Transverse colon (tissue), 4 donors: Measurements from ENCODE around the gene CLEC2A. TPM values are rescaled to one million over a fixed set of nuclear protein-coding genes. Genes with fewer than 3 reads are reported as not detected.

Experiments used
- DNase-seq: peaks from one replicate; pipeline ENCODE4 v3.0.0-alpha.2; 2019
- H3K27ac ChIP-seq, 4 donors: fragments of 200-600 bp; sonication (generic); 2 replicates each; pipeline ENCODE4 v1.5.1; 2016 to 2018; ENCODE audit warnings: inconsistent platforms in 4 of 4
- H3K27me3 ChIP-seq: fragments of 200-600 bp; sonication (generic); 2 replicates; pipeline ENCODE4 v1.5.1; 2017; ENCODE audit warnings: inconsistent platforms
- H3K36me3 ChIP-seq, 4 donors: fragments of 200-600 bp; sonication (generic); 2 replicates each; pipeline ENCODE4 v1.5.1; 2017 to 2019; ENCODE audit warnings: inconsistent platforms in 4 of 4
- H3K4me1 ChIP-seq, 4 donors: fragments of 200-600 bp; sonication (generic); 2 replicates each; pipeline ENCODE4 v1.5.1; 2017 to 2020; ENCODE audit warnings: inconsistent platforms in 4 of 4
- H3K4me3 ChIP-seq, 4 donors: fragments of 200-600 bp; sonication (generic); 1 replicate in 1 of 4; 2 replicates in 3 of 4; pipeline versions ENCODE4 v1.5.1 to v1.6.1; 2017 to 2019; ENCODE audit warnings: inconsistent platforms in 4 of 4
- H3K9me3 ChIP-seq, 2 donors: fragments of 200-600 bp; sonication (generic); 2 replicates each; pipeline ENCODE4 v1.5.1; 2017 to 2019; ENCODE audit warnings: inconsistent platforms in 2 of 2
- CTCF ChIP-seq, 5 experiments: fragments of 200-600 bp in 3 of 5; fragments of 450-650 bp in 2 of 5; sonication (generic) in 3 of 5; IDR thresholded peaks; 1 replicate in 2 of 5; 2 replicates in 3 of 5; pipeline ENCODE4 v1.5.1; 2016 to 2017; ENCODE audit warnings: antibody characterized with exemption in 5 of 5, inconsistent platforms in 3 of 5, mild to moderate bottlenecking in 2 of 5, moderate library complexity in 1 of 5
- EP300 ChIP-seq: sonication (generic); formaldehyde crosslinking; IDR thresholded peaks from one replicate; pipeline ENCODE4 v1.6.1; 2017; ENCODE audit warnings: antibody characterized with exemption, low read depth
- POLR2A ChIP-seq: fragments of 450-650 bp; IDR thresholded peaks from one replicate; pipeline ENCODE4 v1.6.1; 2016; ENCODE audit warnings: antibody characterized with exemption, mild to moderate bottlenecking, moderate library complexity
- POLR2AphosphoS5 ChIP-seq, 3 donors: sonication (generic); formaldehyde crosslinking; IDR thresholded peaks; one replicate each; pipeline ENCODE4 v1.6.1; 2016; ENCODE audit warnings: antibody characterized with exemption in 3 of 3
- WGBS, 2 donors: methylation state at CpG; one replicate each; pipeline ENCODE4 v1.1.5; 2018; ENCODE audit warnings: low coverage in 1 of 2; 5-methylcytosine and 5-hydroxymethylcytosine counted together
- in situ Hi-C, 4 donors: fragments of 200-750 bp; cut with MboI; loops; one replicate each; pipeline versions ENCODE4 v1.15.0 to v1.15.1; 2017; ENCODE audit warnings: low sequenced_read_pairs in 3 of 4, low pct_ligation_motif_present in 1 of 4, low pct_unique_long_range_greater_than_20kb in 1 of 4
- intact Hi-C: fragments of 100-400 bp; cut with DNase I; formaldehyde crosslinking; loops from one replicate; pipeline ENCODE4 v1.15.1; 2023; ENCODE audit warnings: low total_unique reads
- total RNA-seq, 4 donors: library from RNA; depleted of rRNA; stranded (reverse); fragments of >200 nt; gene quantifications; one replicate each; pipeline ENCODE4 v1.1.0, GENCODE V29; 2016

The CLEC2A gene
- total RNA-seq, 4 donors from 2014 or later, result not detected

DNA sequence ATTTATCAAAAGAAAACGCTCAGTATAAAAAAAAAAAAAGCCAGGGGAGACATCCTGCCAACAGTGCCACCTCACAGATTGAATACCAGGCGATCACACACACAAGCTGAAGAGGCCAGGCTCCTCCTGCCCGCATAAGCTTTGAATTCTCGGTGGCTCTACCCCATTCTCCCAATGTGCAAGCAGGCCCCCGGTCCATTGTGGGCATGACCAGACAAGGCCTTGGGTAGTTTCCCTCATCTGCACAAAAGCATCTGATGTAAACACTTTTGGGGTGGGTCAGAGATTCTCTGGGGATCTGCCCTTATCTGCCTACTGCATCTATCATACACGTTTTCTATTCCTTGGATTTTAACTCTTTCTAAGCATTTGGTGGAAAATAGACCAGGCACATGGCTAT is 34.6 kb downstream of the CLEC2A start:
- intact Hi-C loops, result no loop called here
- no peaks in the 10 kb centered on the region for H3K27me3 ChIP-seq
- H3K4me3 ChIP-seq, result no peak overlapping the region
- DNase-seq, result no peak
- TF ChIP-seq POLR2A (no peak), POLR2AphosphoS5 (IDR thresholded peaks at IDR 0.05) (no peak), EP300 (no peak), CTCF (IDR thresholded peaks at IDR 0.05) (no peak)
- no peak overlapping the region for H3K27ac ChIP-seq
- in situ Hi-C loops, result no loop called here
- H3K36me3 ChIP-seq, result no peaks in the 10 kb centered on the region
- WGBS, 2 donors, result 74% methylated on average over 4 to 6 of the region's 6 CpGs
- peaks cover 0 to under 1% of the 10 kb centered on the region in 2 donors for H3K9me3 ChIP-seq
- no peaks in the 10 kb centered on the region for H3K4me1 ChIP-seq

GRCh38 chr12:9895215-9895971 is 36.8 kb downstream of the CLEC2A start:
- no peaks in the 10 kb centered on the region for H3K4me1 ChIP-seq
- no peak overlapping the region for H3K4me3 ChIP-seq
- in situ Hi-C loops, result no loop called here

GRCh38 chr12:9888665-9889273 is 43.4 kb downstream of the CLEC2A start:
- Histone ChIP-seq H3K4me1 (no peaks in the 10 kb centered on the region), H3K4me3 (no peak overlapping the region), H3K9me3 (no peaks in the 10 kb centered on the region), H3K36me3 (no peaks in the 10 kb centered on the region), H3K27ac (no peak overlapping the region), H3K27me3 (no peaks in the 10 kb centered on the region)
- no peak for DNase-seq
- 57 to 58% methylated on average over 3 to 4 of the region's 4 CpGs for WGBS, 2 donors
- in situ Hi-C loops, result no loop called here
- intact Hi-C loops, result no loop called here
- TF ChIP-seq EP300, result no peak
- TF ChIP-seq CTCF (IDR thresholded peaks at IDR 0.05), result no peak
- no peak for TF ChIP-seq POLR2A
- TF ChIP-seq POLR2AphosphoS5 (IDR thresholded peaks at IDR 0.05), result no peak

More at GRCh38 chr12:9895215-9895971, 36.8 kb downstream of the CLEC2A start:
- Histone ChIP-seq H3K27ac (no peak overlapping the region), H3K27me3 (no peaks in the 10 kb centered on the region), H3K36me3 (no peaks in the 10 kb centered on the region), H3K9me3 (no peaks in the 10 kb centered on the region)
- DNase-seq, result no peak
- intact Hi-C loops, result no loop called here
- WGBS, 2 donors, result 69 to 76% methylated on average over 6 of the region's 6 CpGs
- TF ChIP-seq CTCF (IDR thresholded peaks at IDR 0.05), result no peak
- no peak for TF ChIP-seq POLR2AphosphoS5 (IDR thresholded peaks at IDR 0.05)
- no peak for TF ChIP-seq POLR2A
- TF ChIP-seq EP300, result no peak

DNA sequence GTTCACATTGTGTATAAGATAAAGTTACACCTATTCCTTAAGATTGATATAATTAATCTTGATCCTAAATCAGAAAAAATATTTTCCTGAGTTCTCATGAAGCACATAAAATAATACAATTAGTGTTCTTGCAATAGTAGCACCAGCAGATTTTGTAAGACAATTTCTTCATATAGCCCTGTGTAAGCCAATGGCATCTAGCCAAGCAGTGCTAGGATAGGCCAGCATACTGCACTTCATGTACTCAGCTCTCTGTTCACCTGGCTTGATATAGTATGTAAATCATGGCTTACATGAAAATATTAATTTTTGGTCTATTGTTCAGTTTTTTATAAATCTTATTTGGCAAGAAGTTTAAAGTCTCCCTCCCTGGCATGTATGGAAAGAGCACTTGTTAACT is 49.0 kb downstream of the CLEC2A start:
- intact Hi-C loops, result no loop called here
- Histone ChIP-seq H3K27me3 (no peaks in the 10 kb centered on the region), H3K9me3 (no peaks in the 10 kb centered on the region), H3K36me3 (no peaks in the 10 kb centered on the region), H3K27ac (no peak overlapping the region), H3K4me1 (no peaks in the 10 kb centered on the region), H3K4me3 (no peak overlapping the region)
- no peak for DNase-seq
- in situ Hi-C loops, result no loop called here
- no peak for TF ChIP-seq CTCF (IDR thresholded peaks at IDR 0.05)
- no peak for TF ChIP-seq POLR2AphosphoS5 (IDR thresholded peaks at IDR 0.05)
- no peak for TF ChIP-seq EP300
- no peak for TF ChIP-seq POLR2A
